CD4-positive, alpha-beta T cell treated with Interleukin-4 for 1 hour (primary cell): ENCODE measurements around the gene SBSN.
"Not testable (repeated sequence)": the region's sequence is repeated elsewhere in the genome, so short reads cannot be mapped to it uniquely, and the experiment has no call there.

Source experiments
- DNase-seq, 2 donors: peaks; one replicate each; pipeline ENCODE4 v3.0.0-alpha.2; 2020 to 2022

Gene SBSN

GRCh38 chr19:35502751-35503150, 25.4 kb downstream of the SBSN start:
- no peak for DNase-seq

- no peak for DNase-seq
Observed at GRCh38 chr19:35501684-35502083, 26.4 kb downstream of the SBSN start.

GRCh38 chr19:35500611-35501010, 27.5 kb downstream of the SBSN start:
- DNase-seq = no peak

- DNase-seq = no peak
Observed at GRCh38 chr19:35498984-35499527, 29.1 kb downstream of the SBSN start.

GRCh38 chr19:35498220-35498619, 29.9 kb downstream of the SBSN start:
- DNase-seq = no peak

- DNase-seq = no peak
Observed at GRCh38 chr19:35497406-35497805, 30.7 kb downstream of the SBSN start.

GRCh38 chr19:35495107-35496064, 32.7 kb downstream of the SBSN start:
- DNase-seq = peak; percentile 67 to 71

- DNase-seq = no peak
Observed at GRCh38 chr19:35493971-35494370, 34.1 kb downstream of the SBSN start.

GRCh38 chr19:35491836-35492360, 36.2 kb downstream of the SBSN start:
- no peak for DNase-seq

- DNase-seq = no peak
Observed at GRCh38 chr19:35490364-35490763, 37.7 kb downstream of the SBSN start, which contains the start of gene KRTDAP. KRTDAP (minus strand) TSS chr19:35490464; CDS start chr19:35490442, 22 bp downstream.

GRCh38 chr19:35488677-35489076, 39.4 kb downstream of the SBSN start:
- no peak for DNase-seq

GRCh38 chr19:35487656-35488182, 40.4 kb downstream of the SBSN start:
- no peak for DNase-seq

- no peak for DNase-seq
Observed at GRCh38 chr19:35486268-35486708, 41.8 kb downstream of the SBSN start.

GRCh38 chr19:35484252-35485036, 43.7 kb downstream of the SBSN start:
- DNase-seq = peak in 1 of 2 donors; percentile 55

GRCh38 chr19:35483089-35483488, 45.0 kb downstream of the SBSN start:
- DNase-seq = no peak

GRCh38 chr19:35478794-35479677, 49.1 kb downstream of the SBSN start:
- DNase-seq = no peak

GRCh38 chr19:35476149-35476548, 52.0 kb downstream of the SBSN start:
- DNase-seq = no peak

- DNase-seq = not testable (repeated sequence)
Observed at GRCh38 chr19:35474594-35474993, 53.5 kb downstream of the SBSN start.

- no peak for DNase-seq
Observed at GRCh38 chr19:35474104-35474503, 54.0 kb downstream of the SBSN start.
